Esophagus squamous epithelium (tissue), 5 donors: ENCODE data around the gene PDGFD. TPM values are rescaled to one million over a fixed set of nuclear protein-coding genes. Genes with fewer than 3 reads are reported as not detected.

Experiments
- DNase-seq: peaks from one replicate; lab custom pipeline; 2025; lab: John Stamatoyannopoulos, UW
- H3K27ac ChIP-seq, 4 donors: fragments of 200-600 bp; sonication (generic); one replicate each; pipeline ENCODE4 v1.5.1; 2016 to 2019; ENCODE audit warnings: mild to moderate bottlenecking in 1 of 4
- H3K27me3 ChIP-seq, 4 donors: fragments of 200-600 bp; sonication (generic); 1 replicate in 3 of 4; 2 replicates in 1 of 4; pipeline versions ENCODE4 v1.5.1 to v1.6.0; 2017 to 2021; ENCODE audit warnings: antibody characterized with exemption in 1 of 4
- H3K36me3 ChIP-seq, 3 donors: fragments of 200-600 bp; sonication (generic); one replicate each; pipeline ENCODE4 v1.5.1; 2016 to 2019
- H3K4me1 ChIP-seq, 3 donors: fragments of 200-600 bp; sonication (generic); one replicate each; pipeline ENCODE4 v1.5.1; 2017 to 2019
- H3K4me3 ChIP-seq, 4 donors: fragments of 200-600 bp; sonication (generic); 1 replicate in 3 of 4; 2 replicates in 1 of 4; pipeline ENCODE4 v1.5.1; 2016 to 2019; ENCODE audit warnings: mild to moderate bottlenecking in 2 of 4, moderate library complexity in 1 of 4
- H3K9me3 ChIP-seq, 3 donors: fragments of 200-600 bp; sonication (generic); one replicate each; pipeline ENCODE4 v1.5.1; 2016 to 2019
- CTCF ChIP-seq, 6 experiments: fragments of 450-650 bp in 4 of 6; fragments of 200-600 bp in 2 of 6; sonication (generic) in 2 of 6; IDR thresholded peaks; one replicate each; pipeline ENCODE4 v1.5.1; 2016 to 2019; ENCODE audit warnings: antibody characterized with exemption in 6 of 6, mild to moderate bottlenecking in 4 of 6, moderate library complexity in 4 of 6
- POLR2A ChIP-seq, 4 donors: fragments of 450-650 bp; IDR thresholded peaks; one replicate each; pipeline ENCODE4 v1.6.1; 2017; ENCODE audit warnings: antibody characterized with exemption in 4 of 4, mild to moderate bottlenecking in 4 of 4, moderate library complexity in 3 of 4
- WGBS, 2 donors: methylation state at CpG; one replicate each; pipeline ENCODE4 v1.1.5; 2018; 5-methylcytosine and 5-hydroxymethylcytosine counted together
- intact Hi-C: fragments of 100-400 bp; cut with DNase I; formaldehyde crosslinking; loops from one replicate; pipeline ENCODE4 v1.15.0; 2022
- total RNA-seq, 4 donors: library from RNA; depleted of rRNA; stranded (reverse); fragments of >200 nt; gene quantifications; one replicate each; pipeline ENCODE4 v1.1.0, GENCODE V29; 2016
- donor health status: DM: yes; HTN: yes; CAD: no.

Gene PDGFD
- total RNA-seq, 4 donors from 2014 or later: 0.27 to 1.9 (median 1.1) TPM

- peak overlapping the region in 2 of 4 donors; percentile 40 to 68 for H3K27ac ChIP-seq
- TF ChIP-seq POLR2A (IDR thresholded peaks at IDR 0.05) (no peak), CTCF (IDR thresholded peaks at IDR 0.05) (no peak)
- no peaks in the 10 kb centered on the region for H3K36me3 ChIP-seq
- DNase-seq: no peak
- H3K4me1 ChIP-seq: peaks cover 0 to 38% (median 4%) of the 10 kb centered on the region in 3 donors
- H3K9me3 ChIP-seq: no peaks in the 10 kb centered on the region
- no peak overlapping the region for H3K4me3 ChIP-seq
- intact Hi-C loops: no loop called here
- WGBS, 2 donors: 32% methylated on average over 3 of the region's 3 CpGs
- H3K27me3 ChIP-seq: no peaks in the 10 kb centered on the region
Measured at GRCh38 chr11:104073950-104074705, 89.8 kb downstream of the PDGFD start.

- Histone ChIP-seq H3K4me1 (no peaks in the 10 kb centered on the region), H3K9me3 (no peaks in the 10 kb centered on the region), H3K36me3 (no peaks in the 10 kb centered on the region), H3K27ac (no peak overlapping the region), H3K4me3 (no peak overlapping the region), H3K27me3 (no peaks in the 10 kb centered on the region)
- WGBS, 2 donors: 52 to 68% methylated on average over 1 of the region's 1 CpG
- intact Hi-C loops: no loop called here
- TF ChIP-seq CTCF (IDR thresholded peaks at IDR 0.05): no peak
- no peak for TF ChIP-seq POLR2A (IDR thresholded peaks at IDR 0.05)
- DNase-seq: no peak
Measured at GRCh38 chr11:104067534-104067933, 96.4 kb downstream of the PDGFD start.

GRCh38 chr11:104064034-104064630, 99.8 kb downstream of the PDGFD start:
- Histone ChIP-seq H3K27ac (no peak overlapping the region), H3K4me1 (no peaks in the 10 kb centered on the region), H3K9me3 (no peaks in the 10 kb centered on the region), H3K36me3 (no peaks in the 10 kb centered on the region), H3K4me3 (no peak overlapping the region), H3K27me3 (no peaks in the 10 kb centered on the region)
- intact Hi-C loops: no loop called here
- TF ChIP-seq POLR2A (IDR thresholded peaks at IDR 0.05) (no peak), CTCF (IDR thresholded peaks at IDR 0.05) (no peak)
- 71% methylated on average over 5 of the region's 5 CpGs for WGBS, 2 donors
- no peak for DNase-seq

GRCh38 chr11:104061853-104062521, 102.0 kb downstream of the PDGFD start:
- intact Hi-C loops: no loop called here
- DNase-seq: no peak
- no peaks in the 10 kb centered on the region for H3K4me1 ChIP-seq
- no peaks in the 10 kb centered on the region for H3K27me3 ChIP-seq
- WGBS, 2 donors: 67 to 82% methylated on average over 7 to 8 of the region's 9 CpGs
- H3K36me3 ChIP-seq: no peaks in the 10 kb centered on the region
- no peak overlapping the region for H3K4me3 ChIP-seq
- TF ChIP-seq CTCF (IDR thresholded peaks at IDR 0.05) (no peak), POLR2A (IDR thresholded peaks at IDR 0.05) (no peak)
- no peaks in the 10 kb centered on the region for H3K9me3 ChIP-seq
- no peak overlapping the region for H3K27ac ChIP-seq

- 60 to 67% methylated on average over 1 of the region's 1 CpG for WGBS, 2 donors
- Histone ChIP-seq H3K27ac (no peak overlapping the region), H3K9me3 (no peaks in the 10 kb centered on the region), H3K27me3 (no peaks in the 10 kb centered on the region), H3K4me3 (no peak overlapping the region), H3K36me3 (no peaks in the 10 kb centered on the region), H3K4me1 (no peaks in the 10 kb centered on the region)
- no peak for DNase-seq
- no peak for TF ChIP-seq POLR2A (IDR thresholded peaks at IDR 0.05)
- intact Hi-C loops: no loop called here
Measured at GRCh38 chr11:104060820-104061219, 103.1 kb downstream of the PDGFD start.
